ENCODE data around the gene ANTXR2.
"Not testable (repeated sequence)": the region's sequence is repeated elsewhere in the genome, so short reads cannot be mapped to it uniquely, and the experiment has no call there.

The ANTXR2 gene

GRCh38 chr4:79893456-79893855 is 179.6 kb downstream of the ANTXR2 start:
- H3K4me3 ChIP-seq (ENCODE audit: control insufficient read depth, low read depth, low read length) = no peak overlapping the region
- no peak for TF ChIP-seq CTCF (conservative IDR thresholded peaks at IDR 0.05; ENCODE audit: control insufficient read depth, insufficient read depth, low read depth, low read length)
- DNase-seq (ENCODE audit: low read depth) = no peak

- DNase-seq (ENCODE audit: low read depth) = not testable (repeated sequence)
Measured at GRCh38 chr4:79889026-79889425, 184.0 kb downstream of the ANTXR2 start.

GRCh38 chr4:79886557-79886956 is 186.5 kb downstream of the ANTXR2 start:
- no peak overlapping the region for H3K4me3 ChIP-seq (ENCODE audit: control insufficient read depth, low read depth, low read length)
- TF ChIP-seq CTCF (conservative IDR thresholded peaks at IDR 0.05; ENCODE audit: control insufficient read depth, insufficient read depth, low read depth, low read length) = no peak
- peak; percentile 28 for DNase-seq (ENCODE audit: low read depth)

More at GRCh38 chr4:79889026-79889425, 184.0 kb downstream of the ANTXR2 start:
- not testable (repeated sequence) for H3K4me3 ChIP-seq (ENCODE audit: control insufficient read depth, low read depth, low read length)

GRCh38 chr4:79886021-79886420 is 187.0 kb downstream of the ANTXR2 start:
- H3K4me3 ChIP-seq (ENCODE audit: control insufficient read depth, low read depth, low read length) = no peak overlapping the region
- no peak for DNase-seq (ENCODE audit: low read depth)
- TF ChIP-seq CTCF (conservative IDR thresholded peaks at IDR 0.05; ENCODE audit: control insufficient read depth, insufficient read depth, low read depth, low read length) = no peak

GRCh38 chr4:79883290-79883689 is 189.7 kb downstream of the ANTXR2 start:
- no peak for DNase-seq (ENCODE audit: low read depth)
- TF ChIP-seq CTCF (conservative IDR thresholded peaks at IDR 0.05; ENCODE audit: control insufficient read depth, insufficient read depth, low read depth, low read length) = no peak
- no peak overlapping the region for H3K4me3 ChIP-seq (ENCODE audit: control insufficient read depth, low read depth, low read length)

GRCh38 chr4:79882806-79883205 is 190.2 kb downstream of the ANTXR2 start:
- no peak for TF ChIP-seq CTCF (conservative IDR thresholded peaks at IDR 0.05; ENCODE audit: control insufficient read depth, insufficient read depth, low read depth, low read length)
- DNase-seq (ENCODE audit: low read depth) = peak; percentile 28

GRCh38 chr4:79881407-79881806 is 191.6 kb downstream of the ANTXR2 start:
- no peak for TF ChIP-seq CTCF (conservative IDR thresholded peaks at IDR 0.05; ENCODE audit: control insufficient read depth, insufficient read depth, low read depth, low read length)

More at GRCh38 chr4:79882806-79883205, 190.2 kb downstream of the ANTXR2 start:
- H3K4me3 ChIP-seq (ENCODE audit: control insufficient read depth, low read depth, low read length) = no peak overlapping the region

More at GRCh38 chr4:79881407-79881806, 191.6 kb downstream of the ANTXR2 start:
- H3K4me3 ChIP-seq (ENCODE audit: control insufficient read depth, low read depth, low read length) = no peak overlapping the region
- no peak for DNase-seq (ENCODE audit: low read depth)

Data from fibroblast of mammary gland (primary cell).